IPS-18c (cell line): ENCODE results near the gene MGP.

ENCODE experiments used
- H3K4me3 ChIP-seq: 2 replicates; pipeline ENCODE4 v1.7.0; 2013; ENCODE audit warnings: low read depth, mild to moderate bottlenecking, low read length, moderate library complexity; ENCODE audit not compliant: insufficient read depth
- H3K9me3 ChIP-seq: one replicate; pipeline ENCODE4 v1.6.1; 2013; ENCODE audit warnings: mild to moderate bottlenecking, low read length, moderate library complexity; ENCODE audit not compliant: control insufficient read depth, insufficient read depth

MGP gene

GRCh38 chr12:14885718-14886221 lies at the start of gene MGP:
Gene MGP (minus strand): TSS chr12:14885854. CDS start chr12:14885791, 63 bp downstream.
- H3K4me3 ChIP-seq, result no peak within 1 kb of the TSS
- H3K9me3 ChIP-seq, result no peaks in the 10 kb centered on the region

- H3K4me3 ChIP-seq, result no peak overlapping the region
- no peaks in the 10 kb centered on the region for H3K9me3 ChIP-seq
Measured at GRCh38 chr12:14935031-14935430, 49.4 kb upstream of the MGP start.

DNA sequence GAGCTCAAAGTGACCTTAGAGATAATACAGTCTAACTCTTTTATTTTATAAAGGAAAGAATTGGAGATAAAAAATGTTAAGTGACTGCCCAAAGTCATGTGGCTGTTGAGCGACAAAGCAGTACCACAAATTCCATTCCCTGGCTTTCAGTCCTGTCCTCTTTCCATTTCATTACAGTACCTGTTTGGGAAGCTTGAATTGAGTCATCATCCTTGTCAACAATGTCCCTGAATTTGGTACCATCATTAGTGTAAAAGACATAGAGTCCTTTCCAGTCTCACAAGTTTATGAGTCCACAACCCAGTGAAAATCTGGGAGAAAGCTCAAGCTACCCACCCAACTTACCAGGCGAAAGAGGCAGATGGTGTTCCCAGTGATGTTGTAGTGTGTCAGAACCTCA lies 48.9 kb upstream of the MGP start:
- Histone ChIP-seq H3K4me3 (no peak overlapping the region), H3K9me3 (no peaks in the 10 kb centered on the region)

DNA sequence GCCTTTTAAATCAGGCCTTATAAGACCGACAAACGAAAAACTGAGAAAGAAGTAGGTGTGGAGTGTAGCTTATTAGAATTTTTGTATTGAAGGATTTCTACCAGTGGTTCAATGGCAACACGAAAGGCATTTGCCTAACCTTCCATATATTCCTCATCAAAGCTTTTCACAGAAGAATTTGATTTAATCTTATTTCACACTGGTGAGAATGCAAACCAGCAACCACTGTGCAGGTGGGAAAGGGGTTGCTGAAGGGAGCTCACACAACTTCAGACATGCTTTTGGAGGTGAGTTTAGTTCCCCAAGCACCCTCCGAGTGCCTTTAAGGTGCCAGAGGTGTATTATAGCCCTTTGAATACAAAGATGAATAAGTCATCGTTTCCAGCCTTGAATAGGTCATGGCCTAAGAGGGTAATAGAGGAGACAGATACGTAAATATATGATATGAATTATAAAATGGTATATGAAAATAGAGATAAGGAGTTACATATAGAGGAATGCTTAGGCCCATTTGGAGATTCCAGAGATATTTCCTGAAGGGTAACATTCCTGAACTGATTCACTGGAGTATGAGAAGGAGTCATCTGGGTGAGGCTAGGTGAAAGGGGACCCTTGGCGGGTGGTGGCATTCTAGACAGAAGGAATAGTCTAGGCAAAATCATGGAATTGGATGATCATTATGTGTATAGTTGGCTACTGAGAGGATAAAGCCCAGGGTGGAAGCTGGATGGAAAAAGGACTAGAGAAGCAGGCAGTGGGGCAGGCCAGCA lies 46.3 kb upstream of the MGP start:
- H3K4me3 ChIP-seq, result no peak overlapping the region
- H3K9me3 ChIP-seq, result no peaks in the 10 kb centered on the region

GRCh38 chr12:14931359-14931758 lies 45.7 kb upstream of the MGP start:
- Histone ChIP-seq H3K4me3 (no peak overlapping the region), H3K9me3 (no peaks in the 10 kb centered on the region)

DNA sequence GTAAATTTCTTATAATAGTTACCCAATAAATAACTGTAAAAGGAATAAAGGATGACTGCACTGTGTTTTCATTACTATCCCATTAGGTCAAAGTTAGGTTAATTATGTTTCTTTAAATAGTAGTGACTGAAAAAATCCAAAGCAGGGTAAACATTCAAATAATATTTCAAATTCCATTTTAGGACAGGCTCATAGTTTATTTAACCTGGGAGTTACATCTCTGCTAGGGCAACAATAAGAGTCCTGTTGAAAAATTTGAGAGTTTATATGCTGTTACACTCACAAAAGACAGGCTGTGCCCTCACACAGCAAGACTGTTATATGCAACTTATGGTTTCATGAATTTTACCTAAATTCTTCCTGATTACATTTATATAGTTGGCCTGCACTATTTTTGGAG lies 44.6 kb upstream of the MGP start:
- Histone ChIP-seq H3K4me3 (no peak overlapping the region), H3K9me3 (no peaks in the 10 kb centered on the region)

GRCh38 chr12:14928931-14929330 lies 43.3 kb upstream of the MGP start:
- no peaks in the 10 kb centered on the region for H3K9me3 ChIP-seq
- H3K4me3 ChIP-seq, result no peak overlapping the region

GRCh38 chr12:14927267-14927666 lies 41.6 kb upstream of the MGP start:
- Histone ChIP-seq H3K9me3 (no peaks in the 10 kb centered on the region), H3K4me3 (no peak overlapping the region)

DNA sequence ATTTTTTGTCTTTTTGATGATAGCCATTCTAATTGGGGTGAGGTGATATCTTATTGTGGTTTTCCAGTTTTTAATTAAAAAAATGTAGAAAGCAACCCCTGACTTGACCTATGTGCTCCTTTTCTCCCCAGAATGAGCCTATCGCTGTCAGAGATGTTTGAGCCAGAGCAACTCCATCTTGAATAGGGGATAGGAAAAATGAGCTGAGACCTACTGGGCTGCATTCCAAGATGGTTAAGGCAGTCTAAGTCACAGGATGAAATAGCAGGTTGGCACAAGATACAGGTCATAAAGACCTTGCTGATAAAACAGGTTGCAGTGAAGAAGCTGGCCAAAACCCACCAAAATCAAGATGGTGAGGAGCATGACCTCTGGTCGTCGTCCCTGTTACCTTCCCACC lies 38.9 kb upstream of the MGP start:
- Histone ChIP-seq H3K4me3 (no peak overlapping the region), H3K9me3 (no peaks in the 10 kb centered on the region)

GRCh38 chr12:14923944-14924343 lies 38.3 kb upstream of the MGP start:
- H3K9me3 ChIP-seq, result no peaks in the 10 kb centered on the region
- H3K4me3 ChIP-seq, result no peak overlapping the region

GRCh38 chr12:14921218-14921617 lies 35.6 kb upstream of the MGP start:
- H3K9me3 ChIP-seq, result no peaks in the 10 kb centered on the region
- no peak overlapping the region for H3K4me3 ChIP-seq

- no peak overlapping the region for H3K4me3 ChIP-seq
- H3K9me3 ChIP-seq, result no peaks in the 10 kb centered on the region
Measured at GRCh38 chr12:14920475-14921126, 34.9 kb upstream of the MGP start.

DNA sequence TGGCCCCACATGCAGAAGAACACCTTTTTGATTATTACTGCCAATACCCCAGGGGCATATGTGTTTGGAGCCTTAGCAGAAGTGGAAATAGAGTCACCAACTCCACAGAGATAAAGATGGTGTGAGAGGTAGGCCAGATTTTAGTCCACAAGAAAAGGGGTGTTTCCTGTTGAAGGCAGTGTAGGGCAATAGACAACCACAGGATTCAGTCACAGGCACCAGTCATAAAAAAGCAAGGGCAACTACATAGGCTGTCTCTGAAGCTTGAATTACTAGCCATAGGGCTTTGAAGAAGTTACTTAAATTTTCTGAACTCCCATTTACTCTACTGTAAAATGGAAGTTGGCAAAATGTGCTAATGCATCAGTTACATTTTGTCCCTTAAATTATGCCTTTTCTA lies 33.8 kb upstream of the MGP start:
- no peak overlapping the region for H3K4me3 ChIP-seq

GRCh38 chr12:14915736-14916135 lies 30.1 kb upstream of the MGP start:
- H3K9me3 ChIP-seq, result no peaks in the 10 kb centered on the region
- H3K4me3 ChIP-seq, result no peak overlapping the region

More for the DNA sequence above, 33.8 kb upstream of the MGP start:
- no peaks in the 10 kb centered on the region for H3K9me3 ChIP-seq

DNA sequence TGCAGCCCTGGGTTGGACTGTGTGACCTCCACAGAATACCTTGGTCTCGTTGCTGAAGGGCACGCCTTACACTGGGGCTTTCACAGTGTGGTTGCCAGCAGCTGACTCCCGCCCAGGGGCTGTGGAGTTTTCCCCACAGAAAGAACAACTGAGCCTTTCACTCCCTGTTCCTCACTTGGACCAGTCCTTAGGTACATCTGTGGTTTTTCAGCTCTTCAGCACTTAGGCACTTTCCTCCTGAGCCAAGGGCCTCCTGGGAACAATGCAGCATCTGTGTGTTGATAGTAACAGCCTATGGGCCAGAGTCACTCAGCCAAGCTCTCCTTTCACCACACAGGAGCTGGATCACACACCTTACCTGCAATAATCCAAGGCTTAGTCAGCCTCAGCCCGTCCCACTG lies 27.7 kb upstream of the MGP start:
- H3K4me3 ChIP-seq, result no peak overlapping the region
- no peaks in the 10 kb centered on the region for H3K9me3 ChIP-seq

GRCh38 chr12:14911131-14911530 lies 25.5 kb upstream of the MGP start:
- Histone ChIP-seq H3K4me3 (no peak overlapping the region), H3K9me3 (no peaks in the 10 kb centered on the region)

- no peaks in the 10 kb centered on the region for H3K9me3 ChIP-seq
- H3K4me3 ChIP-seq, result no peak overlapping the region
Measured at GRCh38 chr12:14910090-14910915, 24.6 kb upstream of the MGP start.

GRCh38 chr12:14907953-14908352 lies 22.3 kb upstream of the MGP start:
- Histone ChIP-seq H3K9me3 (no peaks in the 10 kb centered on the region), H3K4me3 (no peak overlapping the region)
